Natural killer cell (primary cell): ENCODE data around the gene PRR23E. TPM values are rescaled to one million over a fixed set of nuclear protein-coding genes. Genes with fewer than 3 reads are reported as not detected.

Experiments used
- ATAC-seq, 3 donors: fragments of 150-1000 bp in 2 of 3; fragments of 200-7000 bp in 1 of 3; cut with Tn5 transposase; 1 replicate in 1 of 3; 2 replicates in 2 of 3; pipeline ENCODE4 v1.10.0; 2021; ENCODE audit warnings: mild to moderate bottlenecking in 2 of 3, moderate library complexity in 2 of 3
- DNase-seq, 2 donors: peaks; one replicate each; pipeline versions ENCODE4 v3.0.0 to v3.0.0-alpha.2; 2013 to 2021; ENCODE audit warnings: mixed read lengths in 1 of 2
- H3K27ac ChIP-seq: one replicate; pipeline ENCODE4 v1.5.1; 2013; ENCODE audit warnings: mild to moderate bottlenecking, low read length
- H3K27me3 ChIP-seq: one replicate; pipeline ENCODE4 v1.6.1; 2013; ENCODE audit warnings: low read length; ENCODE audit not compliant: control insufficient read depth, insufficient read depth
- H3K36me3 ChIP-seq: one replicate; pipeline ENCODE4 v1.6.1; 2013; ENCODE audit warnings: low read length; ENCODE audit not compliant: control insufficient read depth, insufficient read depth
- H3K4me1 ChIP-seq: one replicate; pipeline ENCODE4 v1.6.1; 2013; ENCODE audit warnings: low read length; ENCODE audit not compliant: control insufficient read depth, insufficient read depth
- H3K4me3 ChIP-seq: one replicate; pipeline ENCODE4 v1.5.1; 2013; ENCODE audit warnings: low read length
- H3K9me3 ChIP-seq: one replicate; pipeline ENCODE4 v1.6.1; 2013; ENCODE audit warnings: low read length; ENCODE audit not compliant: control insufficient read depth, insufficient read depth
- H3K27ac Mint-ChIP-seq, 2 donors: one replicate each; pipeline ENCODE4 v1.8.0; 2022; ENCODE audit warnings: mild to moderate bottlenecking in 2 of 2, mixed read lengths in 2 of 2, moderate library complexity in 1 of 2
- H3K27me3 Mint-ChIP-seq, 2 donors: one replicate each; pipeline ENCODE4 v1.8.0; 2022; ENCODE audit warnings: low read depth in 2 of 2, mixed read lengths in 2 of 2
- H3K36me3 Mint-ChIP-seq: one replicate; pipeline ENCODE4 v1.8.0; 2022; ENCODE audit warnings: mixed read lengths
- H3K4me1 Mint-ChIP-seq, 2 donors: one replicate each; pipeline ENCODE4 v1.8.0; 2022; ENCODE audit warnings: mixed read lengths in 2 of 2
- H3K4me3 Mint-ChIP-seq: one replicate; pipeline ENCODE4 v1.8.0; 2022; ENCODE audit warnings: mild to moderate bottlenecking, moderate library complexity, mixed read lengths
- H3K9me3 Mint-ChIP-seq, 2 donors: one replicate each; pipeline ENCODE4 v1.8.0; 2022; ENCODE audit warnings: mixed read lengths in 2 of 2
- whole genome bisulfite sequencing: methylation state at CpG from one replicate; pipeline ENCODE4 v1.1.7; 2013; ENCODE audit warnings: missing lambda C conversion rate; ENCODE audit not compliant: insufficient coverage; 5-methylcytosine and 5-hydroxymethylcytosine counted together
- intact Hi-C: fragments of 100-400 bp; cut with micrococcal nuclease; formaldehyde crosslinking; loops from one replicate; pipeline ENCODE4 v1.14.2; 2022
- total RNA-seq, 4 donors: library from RNA; stranded (reverse); fragments of 120-200 nt in 1 of 4; gene quantifications; one replicate each; pipeline versions ENCODE4 v1.2.3 to v1.2.4, GENCODE V29; 2013 to 2022
- TF ChIP-seq, protein P1 (sequence below): fragments of 200-600 bp; IDR thresholded peaks from one replicate; pipeline ENCODE4 v1.8.0; 2022; ENCODE audit warnings: antibody characterized with exemption

Gene PRR23E
- total RNA-seq, 3 donors from 2014 or later (not counting 1 experiment from before 2014, with no cell fraction given): not detected

GRCh38 chr3:127157171-127157828, 35.6 kb upstream of the PRR23E start:
- no peaks in the 10 kb centered on the region for H3K27me3 Mint-ChIP-seq
- Histone ChIP-seq H3K27ac (no peak overlapping the region), H3K36me3 (no peaks in the 10 kb centered on the region), H3K4me1 (no peaks in the 10 kb centered on the region), H3K4me3 (no peak overlapping the region), H3K9me3 (no peaks in the 10 kb centered on the region), H3K27me3 (no peaks in the 10 kb centered on the region)
- intact Hi-C loops: no loop called here
- H3K4me1 Mint-ChIP-seq: no peaks in the 10 kb centered on the region
- no peaks in the 10 kb centered on the region for H3K9me3 Mint-ChIP-seq
- ATAC-seq: no peak
- 47% methylated on average over 14 of the region's 14 CpGs for WGBS
- TF ChIP-seq, protein P1, sequence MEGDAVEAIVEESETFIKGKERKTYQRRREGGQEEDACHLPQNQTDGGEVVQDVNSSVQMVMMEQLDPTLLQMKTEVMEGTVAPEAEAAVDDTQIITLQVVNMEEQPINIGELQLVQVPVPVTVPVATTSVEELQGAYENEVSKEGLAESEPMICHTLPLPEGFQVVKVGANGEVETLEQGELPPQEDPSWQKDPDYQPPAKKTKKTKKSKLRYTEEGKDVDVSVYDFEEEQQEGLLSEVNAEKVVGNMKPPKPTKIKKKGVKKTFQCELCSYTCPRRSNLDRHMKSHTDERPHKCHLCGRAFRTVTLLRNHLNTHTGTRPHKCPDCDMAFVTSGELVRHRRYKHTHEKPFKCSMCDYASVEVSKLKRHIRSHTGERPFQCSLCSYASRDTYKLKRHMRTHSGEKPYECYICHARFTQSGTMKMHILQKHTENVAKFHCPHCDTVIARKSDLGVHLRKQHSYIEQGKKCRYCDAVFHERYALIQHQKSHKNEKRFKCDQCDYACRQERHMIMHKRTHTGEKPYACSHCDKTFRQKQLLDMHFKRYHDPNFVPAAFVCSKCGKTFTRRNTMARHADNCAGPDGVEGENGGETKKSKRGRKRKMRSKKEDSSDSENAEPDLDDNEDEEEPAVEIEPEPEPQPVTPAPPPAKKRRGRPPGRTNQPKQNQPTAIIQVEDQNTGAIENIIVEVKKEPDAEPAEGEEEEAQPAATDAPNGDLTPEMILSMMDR: no peak
- no peak overlapping the region for H3K4me3 Mint-ChIP-seq
- H3K36me3 Mint-ChIP-seq: no peaks in the 10 kb centered on the region
- H3K27ac Mint-ChIP-seq: no peak overlapping the region
- DNase-seq: no peak

- no peaks in the 10 kb centered on the region for H3K36me3 ChIP-seq
- no peak overlapping the region for H3K4me3 Mint-ChIP-seq
- H3K27me3 Mint-ChIP-seq: no peaks in the 10 kb centered on the region
- no peak overlapping the region for H3K27ac Mint-ChIP-seq
- DNase-seq (no peak), ATAC-seq (no peak)
- intact Hi-C loops: no loop called here
- no peaks in the 10 kb centered on the region for H3K4me1 Mint-ChIP-seq
- H3K9me3 ChIP-seq: no peaks in the 10 kb centered on the region
- no peak overlapping the region for H3K4me3 ChIP-seq
- H3K27ac ChIP-seq: no peak overlapping the region
- WGBS: 36% methylated on average over 10 of the region's 10 CpGs
- TF ChIP-seq, protein P1: no peak
- H3K36me3 Mint-ChIP-seq: no peaks in the 10 kb centered on the region
- no peaks in the 10 kb centered on the region for H3K9me3 Mint-ChIP-seq
- H3K4me1 ChIP-seq: no peaks in the 10 kb centered on the region
- H3K27me3 ChIP-seq: no peaks in the 10 kb centered on the region
Observed at GRCh38 chr3:127158614-127159229, 34.2 kb upstream of the PRR23E start.

DNA sequence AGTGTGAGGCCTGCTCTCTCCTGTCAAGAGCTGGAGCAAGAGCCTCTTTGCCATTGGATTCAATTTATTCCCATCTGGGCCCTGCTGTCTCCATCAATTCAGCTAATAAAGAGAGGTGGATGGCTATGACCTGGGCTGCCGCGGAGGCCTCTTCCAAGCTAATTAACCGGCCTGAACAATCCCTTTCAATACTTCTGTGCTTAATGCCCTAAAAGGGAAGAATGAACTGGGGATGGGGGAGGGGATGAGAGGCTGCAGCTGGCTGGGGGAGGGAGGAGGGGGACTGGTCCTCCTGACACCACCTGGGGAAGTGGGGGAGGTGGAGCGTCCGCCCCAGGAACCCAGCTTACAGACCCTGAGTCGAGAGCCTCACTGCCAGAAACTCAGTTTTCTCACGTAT, 33.4 kb upstream of the PRR23E start:
- ATAC-seq (no peak), DNase-seq (no peak)
- Histone ChIP-seq H3K4me1 (no peaks in the 10 kb centered on the region), H3K27me3 (no peaks in the 10 kb centered on the region), H3K36me3 (no peaks in the 10 kb centered on the region), H3K4me3 (no peak overlapping the region), H3K9me3 (no peaks in the 10 kb centered on the region), H3K27ac (no peak overlapping the region)
- Mint-ChIP-seq H3K9me3 (no peaks in the 10 kb centered on the region), H3K36me3 (no peaks in the 10 kb centered on the region), H3K4me1 (no peaks in the 10 kb centered on the region), H3K4me3 (no peak overlapping the region), H3K27me3 (no peaks in the 10 kb centered on the region), H3K27ac (no peak overlapping the region)
- intact Hi-C loops: no loop called here
- TF ChIP-seq, protein P1: no peak
- 41% methylated on average over 4 of the region's 7 CpGs for WGBS

DNA sequence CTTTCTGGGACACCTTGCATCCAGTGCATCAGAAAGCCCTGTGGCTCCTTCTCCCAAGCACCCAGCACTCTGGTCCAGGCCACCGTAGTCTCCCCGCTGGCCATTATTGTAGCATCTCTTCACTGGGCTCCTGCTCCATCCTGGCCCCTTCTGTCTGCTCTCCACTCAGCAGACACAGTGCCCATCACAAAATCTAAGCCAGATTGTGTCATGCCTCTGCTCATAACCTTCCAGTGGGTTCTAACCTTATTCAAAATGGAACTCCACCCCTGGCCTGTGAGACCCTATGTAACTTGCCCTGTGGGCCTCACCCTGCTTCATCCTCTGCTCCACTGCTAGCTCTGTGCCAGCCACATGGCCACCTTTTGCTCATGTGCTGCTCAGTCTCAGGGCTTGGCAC, 31.7 kb upstream of the PRR23E start:
- H3K4me3 ChIP-seq: no peak overlapping the region
- WGBS: 92% methylated on average over 2 of the region's 2 CpGs
- H3K36me3 ChIP-seq: no peaks in the 10 kb centered on the region
- Mint-ChIP-seq H3K27me3 (peaks cover 3 to 6% of the 10 kb centered on the region in 2 donors), H3K4me1 (no peaks in the 10 kb centered on the region), H3K9me3 (no peaks in the 10 kb centered on the region), H3K36me3 (no peaks in the 10 kb centered on the region), H3K4me3 (no peak overlapping the region), H3K27ac (no peak overlapping the region)
- H3K27ac ChIP-seq: no peak overlapping the region
- H3K9me3 ChIP-seq: no peaks in the 10 kb centered on the region
- no peak for DNase-seq
- ATAC-seq: no peak
- TF ChIP-seq, protein P1: no peak
- intact Hi-C loops: no loop called here
- no peaks in the 10 kb centered on the region for H3K27me3 ChIP-seq
- H3K4me1 ChIP-seq: no peaks in the 10 kb centered on the region
